Measurements from ENCODE around the gene TFPI2.

DNA sequence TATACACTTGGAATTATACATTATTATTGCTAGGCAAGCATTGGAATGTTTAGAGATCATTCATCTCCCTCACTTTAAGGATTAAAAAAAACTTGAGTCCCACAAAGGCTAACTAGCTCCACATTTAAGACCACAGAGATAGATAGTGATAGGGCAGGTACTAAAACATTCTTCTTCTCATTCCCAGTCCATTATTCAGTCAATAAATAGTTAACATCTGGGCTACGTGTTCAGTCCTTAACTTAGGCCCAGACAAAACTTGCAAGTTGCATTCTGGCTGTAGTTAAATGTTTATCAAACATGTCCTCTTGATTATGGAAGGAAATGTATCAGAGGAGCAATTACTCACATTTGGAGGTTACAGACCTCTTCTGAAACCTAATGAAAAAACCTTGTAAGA is 33.4 kb upstream of the TFPI2 start:
- no peak for TF ChIP-seq POLR2A (IDR thresholded peaks at IDR 0.05)
- TF ChIP-seq, protein P1, sequence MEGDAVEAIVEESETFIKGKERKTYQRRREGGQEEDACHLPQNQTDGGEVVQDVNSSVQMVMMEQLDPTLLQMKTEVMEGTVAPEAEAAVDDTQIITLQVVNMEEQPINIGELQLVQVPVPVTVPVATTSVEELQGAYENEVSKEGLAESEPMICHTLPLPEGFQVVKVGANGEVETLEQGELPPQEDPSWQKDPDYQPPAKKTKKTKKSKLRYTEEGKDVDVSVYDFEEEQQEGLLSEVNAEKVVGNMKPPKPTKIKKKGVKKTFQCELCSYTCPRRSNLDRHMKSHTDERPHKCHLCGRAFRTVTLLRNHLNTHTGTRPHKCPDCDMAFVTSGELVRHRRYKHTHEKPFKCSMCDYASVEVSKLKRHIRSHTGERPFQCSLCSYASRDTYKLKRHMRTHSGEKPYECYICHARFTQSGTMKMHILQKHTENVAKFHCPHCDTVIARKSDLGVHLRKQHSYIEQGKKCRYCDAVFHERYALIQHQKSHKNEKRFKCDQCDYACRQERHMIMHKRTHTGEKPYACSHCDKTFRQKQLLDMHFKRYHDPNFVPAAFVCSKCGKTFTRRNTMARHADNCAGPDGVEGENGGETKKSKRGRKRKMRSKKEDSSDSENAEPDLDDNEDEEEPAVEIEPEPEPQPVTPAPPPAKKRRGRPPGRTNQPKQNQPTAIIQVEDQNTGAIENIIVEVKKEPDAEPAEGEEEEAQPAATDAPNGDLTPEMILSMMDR (IDR thresholded peaks at IDR 0.05): no peak

All from Peyer's patch (tissue), 4 donors.